HG03342 (cell line): ENCODE data around the gene CMSS1.
"Not testable (repeated sequence)": the region's sequence is repeated elsewhere in the genome, so short reads cannot be mapped to it uniquely, and the experiment has no call there.

ENCODE experiments used
- ATAC-seq: cut with Tn5 transposase; IDR thresholded peaks from one replicate; pipeline ENCODE4 v1.9.1; 2021; ENCODE audit warnings: mild to moderate bottlenecking, moderate library complexity; ENCODE audit not compliant: unreplicated experiment

The CMSS1 gene

DNA sequence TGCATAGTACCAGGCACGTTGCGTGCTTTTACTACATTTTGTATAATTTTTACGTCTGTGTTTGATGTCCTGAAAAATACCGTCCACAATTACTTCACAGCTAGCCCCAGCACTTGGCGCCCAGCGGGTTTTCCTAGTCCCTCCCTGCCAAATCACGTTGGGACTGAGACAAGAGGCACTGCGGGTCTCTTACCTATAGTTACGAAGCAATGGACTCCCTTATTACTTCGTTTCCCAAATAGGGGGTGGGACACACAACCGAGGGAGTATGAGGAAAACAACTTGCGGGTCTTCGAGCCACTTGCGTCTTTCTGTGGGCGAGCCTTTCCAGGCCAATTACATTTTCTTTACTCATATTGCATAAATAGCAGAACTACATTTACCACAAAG lies 620 bp upstream of the CMSS1 start:
- no peak for ATAC-seq

- ATAC-seq: no peak
Observed at GRCh38 chr3:99818818-99819217, 1.2 kb downstream of the CMSS1 start.

- no peak for ATAC-seq
Observed at GRCh38 chr3:99823723-99824711, 6.4 kb downstream of the CMSS1 start.

DNA sequence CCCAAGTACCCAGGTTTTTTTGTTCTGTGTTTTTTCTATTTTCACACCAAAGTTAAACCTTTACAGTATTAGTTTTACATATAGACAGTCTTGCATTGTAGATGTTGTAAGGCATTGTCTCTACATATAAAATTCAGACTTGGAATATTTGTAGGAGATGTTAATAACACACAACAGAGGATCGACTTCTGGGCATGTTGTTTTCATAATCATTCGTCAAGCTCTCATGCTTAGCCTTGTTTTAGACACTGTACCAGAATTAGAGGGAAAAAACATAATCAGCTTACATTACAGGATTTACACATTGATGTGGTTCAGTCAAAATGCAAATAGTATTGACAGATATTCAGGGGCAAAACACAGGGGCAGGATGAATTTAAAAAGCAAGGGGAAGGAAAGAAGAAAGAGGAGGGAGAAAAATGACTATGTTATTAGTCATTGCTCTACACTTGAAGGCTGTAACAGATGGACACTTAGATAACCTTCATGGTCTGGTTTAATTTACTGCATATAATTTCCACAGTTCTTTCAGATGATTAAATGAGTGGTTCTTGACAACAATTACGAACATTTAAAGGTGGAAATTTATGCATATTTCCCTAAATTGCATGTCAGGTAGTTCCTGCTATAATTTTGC lies 7.5 kb downstream of the CMSS1 start:
- ATAC-seq: no peak

DNA sequence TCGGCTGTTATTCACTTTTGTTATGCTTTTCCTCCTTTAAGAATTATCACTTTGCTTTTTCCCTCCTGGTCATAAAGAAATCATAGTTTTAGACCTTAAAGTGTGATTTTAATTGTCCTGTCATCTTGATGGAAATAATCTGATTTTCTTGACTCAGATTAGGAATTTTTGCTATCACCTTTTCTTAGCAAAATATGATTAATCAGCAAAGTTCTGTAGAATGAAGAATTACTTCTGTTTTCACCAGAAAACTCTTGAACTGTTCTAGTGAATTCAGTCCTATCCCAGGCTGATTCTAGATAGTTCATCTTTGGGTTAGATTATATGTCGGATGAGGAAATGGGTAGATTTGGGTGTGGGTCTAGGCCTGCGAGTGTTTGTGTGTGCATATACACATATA lies 12.2 kb downstream of the CMSS1 start:
- no peak for ATAC-seq

DNA sequence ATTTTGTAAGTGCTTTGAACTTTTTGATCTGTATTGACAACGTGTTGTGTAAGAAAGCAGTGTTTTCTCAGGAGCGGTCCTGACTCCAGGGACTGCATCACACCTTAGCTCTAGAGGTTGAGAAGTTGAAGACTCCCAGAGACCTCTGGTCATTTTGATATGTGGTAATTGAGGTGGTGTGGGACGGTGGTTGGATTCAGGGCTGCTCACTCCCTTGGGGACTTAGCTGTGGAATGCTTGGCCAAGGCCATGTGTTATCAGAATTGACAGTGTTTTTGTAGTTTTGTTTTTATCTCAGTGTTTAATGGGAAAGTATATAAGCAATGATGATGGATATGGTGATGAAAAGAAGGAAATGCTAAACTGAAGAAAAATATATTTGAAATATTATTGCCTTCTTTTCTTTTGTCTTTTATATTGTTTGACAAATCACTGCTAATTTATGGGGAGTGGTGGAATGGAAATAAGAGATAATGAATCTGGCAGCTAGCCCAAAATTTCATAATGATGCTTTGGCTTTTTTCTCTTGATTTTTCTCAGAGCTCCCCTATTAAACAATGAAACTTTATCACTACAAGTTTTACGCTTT lies 16.0 kb downstream of the CMSS1 start:
- ATAC-seq: no peak

DNA sequence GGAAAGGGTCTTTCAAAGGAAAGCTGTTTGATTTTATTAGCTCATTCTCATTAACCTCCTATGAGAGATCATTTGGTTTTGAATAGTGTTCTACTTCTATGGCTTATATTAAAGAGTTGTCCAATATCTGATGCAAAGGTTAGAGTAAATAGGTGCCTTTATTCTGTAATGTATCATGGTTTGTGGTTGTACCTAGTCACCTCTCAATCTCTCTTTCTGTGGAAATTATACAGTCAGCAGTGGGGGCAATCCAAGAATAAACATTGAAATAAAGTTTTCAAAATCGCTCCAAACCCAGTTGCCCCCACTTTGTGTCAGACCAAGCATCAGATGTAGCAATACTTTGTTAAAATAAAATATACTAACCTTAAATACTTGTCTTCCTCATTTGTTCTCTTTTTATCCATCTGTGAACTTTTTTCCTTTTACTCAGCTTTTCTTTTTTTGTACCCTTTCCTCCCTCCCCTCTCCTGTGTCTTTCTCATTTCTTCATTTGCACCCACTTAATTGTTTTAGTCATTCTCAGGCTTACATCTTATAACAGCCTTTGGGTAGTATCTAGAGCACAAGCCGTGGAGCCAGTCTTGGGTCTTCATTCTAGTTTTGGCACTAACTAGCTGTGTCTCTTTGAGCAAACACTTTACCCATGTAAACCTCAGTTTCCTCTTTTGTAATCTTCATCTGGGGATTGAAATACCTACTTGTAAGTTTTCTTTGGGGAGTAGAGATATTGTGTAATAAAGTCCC lies 16.7 kb downstream of the CMSS1 start:
- ATAC-seq: no peak

- ATAC-seq: no peak
Observed at GRCh38 chr3:99836681-99837080, 19.0 kb downstream of the CMSS1 start.

DNA sequence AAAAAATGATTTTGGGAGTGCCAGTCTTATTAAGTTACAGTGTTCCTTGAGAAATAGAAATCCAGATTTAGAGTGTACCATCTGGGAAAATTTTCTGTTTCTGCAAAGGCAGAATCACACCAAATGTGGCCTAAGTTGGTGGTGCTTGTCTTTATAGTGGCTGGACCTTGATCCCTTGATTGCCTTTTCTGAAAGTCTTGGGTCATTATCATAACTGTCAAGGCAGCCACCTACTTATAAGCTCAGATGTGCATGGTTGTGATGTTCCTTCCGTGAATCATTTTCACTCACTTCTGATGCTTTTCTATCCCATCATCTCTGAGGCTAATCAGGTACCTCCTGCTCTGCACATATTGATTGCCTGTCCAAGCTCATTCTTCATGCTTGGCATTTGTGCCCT lies 20.1 kb downstream of the CMSS1 start:
- ATAC-seq: no peak

- no peak for ATAC-seq
Observed at GRCh38 chr3:99838755-99839154, 21.1 kb downstream of the CMSS1 start.

DNA sequence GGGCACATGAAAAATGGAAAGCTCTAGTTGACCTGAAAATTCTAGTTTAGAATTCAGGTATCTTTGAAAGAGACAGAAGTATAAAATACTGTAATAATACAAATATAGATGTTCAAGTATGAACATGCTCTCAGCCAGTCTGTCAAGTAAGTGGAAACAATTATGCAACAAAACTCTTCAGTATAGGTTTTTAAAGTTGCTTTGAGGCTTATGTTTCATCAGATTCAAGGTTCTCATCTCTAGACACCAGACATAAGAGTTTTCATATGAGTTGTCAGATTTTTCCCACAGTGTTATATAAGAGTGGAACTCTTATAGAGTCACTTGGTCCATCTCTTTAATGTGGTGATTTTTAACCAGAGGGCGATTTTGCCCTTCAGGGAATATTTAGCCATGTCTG lies 22.0 kb downstream of the CMSS1 start:
- no peak for ATAC-seq

- ATAC-seq: not testable (repeated sequence)
Observed at GRCh38 chr3:99841949-99842348, 24.3 kb downstream of the CMSS1 start.

GRCh38 chr3:99842826-99843589 lies 25.3 kb downstream of the CMSS1 start:
- ATAC-seq: no peak

GRCh38 chr3:99843590-99844258 lies 26.1 kb downstream of the CMSS1 start:
- no peak for ATAC-seq

- ATAC-seq: no peak
Observed at GRCh38 chr3:99845331-99845730, 27.7 kb downstream of the CMSS1 start.

GRCh38 chr3:99845999-99846398 lies 28.3 kb downstream of the CMSS1 start:
- no peak for ATAC-seq

- ATAC-seq: no peak
Observed at GRCh38 chr3:99846477-99847160, 29.0 kb downstream of the CMSS1 start.

DNA sequence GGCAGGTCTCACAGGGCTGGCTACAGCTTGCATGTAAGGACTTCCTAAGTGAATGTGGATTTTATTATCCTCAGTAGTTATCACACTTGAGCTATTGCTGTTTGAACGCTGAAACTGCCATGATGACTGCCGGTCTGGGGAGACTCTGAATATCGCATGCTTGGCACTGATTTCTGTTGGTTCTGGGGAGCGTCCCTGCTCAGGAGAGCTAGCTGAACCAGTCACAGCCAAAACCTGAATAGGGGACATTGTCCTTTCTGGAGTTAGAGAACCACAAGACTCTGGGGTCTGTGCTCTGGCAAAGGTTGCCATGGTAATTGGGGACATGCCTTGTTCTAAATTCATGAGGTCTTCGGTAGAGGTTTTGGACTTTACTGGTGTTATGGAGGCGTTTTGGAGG lies 30.8 kb downstream of the CMSS1 start:
- ATAC-seq: no peak

GRCh38 chr3:99850608-99851007 lies 32.9 kb downstream of the CMSS1 start:
- ATAC-seq: no peak
